OCI-LY3 (cell line): ENCODE measurements around the gene PFN4.
A peak's percentile ranks its signal among the peaks of the same experiment; 100 is the strongest.

Source experiments
- H2AFZ ChIP-seq: fragments of 200-600, 300-600 bp; shearing (Covaris generic); 2 replicates; pipeline ENCODE4 v1.6.0; 2014; ENCODE audit warnings: antibody characterized with exemption, low read depth, low read length
- H3K27ac ChIP-seq: fragments of 200-600, 300-600 bp; sonication (generic); 2 replicates; pipeline ENCODE4 v1.5.1; 2014; ENCODE audit warnings: mild to moderate bottlenecking, low read length, moderate library complexity, mixed read lengths
- H3K27me3 ChIP-seq: fragments of 200-600, 300-600 bp; sonication (generic); 2 replicates; pipeline ENCODE4 v1.6.1; 2014; ENCODE audit warnings: low read depth, low read length, mixed read lengths
- H3K36me3 ChIP-seq: fragments of 200-600, 300-600 bp; sonication (generic); replicated peaks from 2 replicates; pipeline ENCODE3; 2014; ENCODE audit warnings: low read depth, low read length, mixed read lengths
- H3K4me1 ChIP-seq: fragments of 300-600, 200-600 bp; sonication (generic); 2 replicates; pipeline ENCODE4 v1.6.1; 2014; ENCODE audit warnings: low read length, mixed read lengths
- H3K4me2 ChIP-seq: fragments of 200-600, 300-600 bp; sonication (generic); 2 replicates; pipeline ENCODE4 v1.6.1; 2014; ENCODE audit warnings: low read length, mixed read lengths
- H3K4me3 ChIP-seq: fragments of 300-600, 200-600 bp; sonication (generic); 2 replicates; pipeline ENCODE4 v1.5.1; 2014; ENCODE audit warnings: antibody characterized with exemption, mild to moderate bottlenecking, low read length, moderate library complexity
- H3K79me2 ChIP-seq: fragments of 300-600, 200-600 bp; shearing (Covaris generic); 2 replicates; pipeline ENCODE4 v1.6.1; 2014; ENCODE audit warnings: mild to moderate bottlenecking, low read length, mixed read lengths
- H3K9ac ChIP-seq: fragments of 300-600, 200-600 bp; shearing (Covaris generic); 2 replicates; pipeline ENCODE4 v1.6.0; 2014; ENCODE audit warnings: mild to moderate bottlenecking, low read length, moderate library complexity
- H3K9me3 ChIP-seq: fragments of 200-600, 300-600 bp; shearing (Covaris generic); 2 replicates; pipeline ENCODE4 v1.6.1; 2014; ENCODE audit warnings: low read length, mixed read lengths; ENCODE audit not compliant: insufficient read depth
- H4K20me1 ChIP-seq: fragments of 200-600, 300-600 bp; sonication (generic); 2 replicates; pipeline ENCODE4 v1.6.1; 2016; ENCODE audit warnings: low read length, mixed read lengths; ENCODE audit not compliant: insufficient read depth
- EZH2phosphoT487 ChIP-seq: fragments of 200-600 bp; shearing (Covaris generic); IDR thresholded peaks from 2 replicates; pipeline ENCODE4 v1.6.1; 2018; ENCODE audit warnings: antibody characterized with exemption, mixed run types, low read depth
- TF ChIP-seq, protein P1 (sequence below): fragments of 200-600, 300-600 bp; sonication (generic); IDR thresholded peaks from 2 replicates; pipeline ENCODE4 v1.5.1; 2014; ENCODE audit warnings: antibody characterized with exemption, low read length, low read depth

Gene PFN4

DNA sequence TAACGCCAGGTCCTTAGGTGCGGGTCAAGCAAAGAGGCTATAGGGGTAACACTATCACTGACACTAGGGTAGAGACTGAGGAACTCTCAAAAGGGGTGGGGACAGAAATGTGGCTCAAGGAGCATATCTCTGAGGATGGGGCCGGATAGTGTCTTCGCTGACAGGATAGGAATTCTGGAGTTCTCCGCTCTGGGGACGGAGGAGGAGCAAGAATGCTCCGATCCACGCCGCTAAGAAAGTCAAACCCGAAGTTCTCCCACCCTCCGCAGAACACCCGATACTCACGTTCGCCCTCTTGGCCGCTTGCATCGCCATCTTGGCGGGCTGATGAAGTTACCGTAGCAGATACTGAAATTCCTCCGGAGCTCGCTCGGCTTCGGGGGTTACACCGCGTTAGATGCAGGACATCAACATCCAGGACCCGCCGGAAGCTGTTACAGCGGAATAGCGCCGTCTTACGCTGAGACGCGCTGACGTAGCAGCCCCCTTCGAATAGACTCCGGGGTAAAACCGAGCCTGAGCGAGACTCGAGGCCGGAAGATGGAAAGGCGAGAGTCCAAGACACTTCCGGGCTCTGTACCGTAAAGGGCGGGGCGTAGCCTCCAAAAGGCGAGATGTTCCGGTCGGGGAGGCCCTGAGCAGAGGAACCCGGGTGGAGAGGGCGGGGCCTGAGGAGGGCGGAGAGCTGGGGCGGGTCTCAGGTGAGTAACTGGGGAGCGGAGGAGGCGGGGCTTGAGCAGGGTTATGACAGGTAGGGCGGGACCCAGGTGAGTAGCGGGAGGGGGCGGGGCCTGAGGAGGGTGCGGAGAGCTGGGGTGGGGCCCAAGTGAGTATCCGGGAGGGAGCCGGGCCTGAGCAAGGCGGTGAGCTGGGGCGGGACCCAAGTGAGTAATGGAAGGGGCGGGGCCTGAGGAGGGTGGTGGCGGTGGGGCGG is 47.0 kb downstream of the PFN4 start, which contains the start of gene SF3B6:
Gene SF3B6, minus strand, starts transcription at position 412 of the 934 bp plus-strand sequence. Its CDS starts 97 bp downstream, at position 315.
- TF ChIP-seq, protein P1, sequence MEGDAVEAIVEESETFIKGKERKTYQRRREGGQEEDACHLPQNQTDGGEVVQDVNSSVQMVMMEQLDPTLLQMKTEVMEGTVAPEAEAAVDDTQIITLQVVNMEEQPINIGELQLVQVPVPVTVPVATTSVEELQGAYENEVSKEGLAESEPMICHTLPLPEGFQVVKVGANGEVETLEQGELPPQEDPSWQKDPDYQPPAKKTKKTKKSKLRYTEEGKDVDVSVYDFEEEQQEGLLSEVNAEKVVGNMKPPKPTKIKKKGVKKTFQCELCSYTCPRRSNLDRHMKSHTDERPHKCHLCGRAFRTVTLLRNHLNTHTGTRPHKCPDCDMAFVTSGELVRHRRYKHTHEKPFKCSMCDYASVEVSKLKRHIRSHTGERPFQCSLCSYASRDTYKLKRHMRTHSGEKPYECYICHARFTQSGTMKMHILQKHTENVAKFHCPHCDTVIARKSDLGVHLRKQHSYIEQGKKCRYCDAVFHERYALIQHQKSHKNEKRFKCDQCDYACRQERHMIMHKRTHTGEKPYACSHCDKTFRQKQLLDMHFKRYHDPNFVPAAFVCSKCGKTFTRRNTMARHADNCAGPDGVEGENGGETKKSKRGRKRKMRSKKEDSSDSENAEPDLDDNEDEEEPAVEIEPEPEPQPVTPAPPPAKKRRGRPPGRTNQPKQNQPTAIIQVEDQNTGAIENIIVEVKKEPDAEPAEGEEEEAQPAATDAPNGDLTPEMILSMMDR, result no peak
- TF ChIP-seq EZH2phosphoT487, result no peak
- Histone ChIP-seq H3K27me3 (no peaks in the 10 kb centered on the region), H3K4me1 (peaks cover 11% of the 10 kb centered on the region), H3K9ac (peak within 1 kb of the TSS; percentile 73), H3K9me3 (no peaks in the 10 kb centered on the region), H3K27ac (peak within 1 kb of the TSS; percentile 45), H3K36me3 (peaks cover 11% of the 10 kb centered on the region), H3K4me3 (peak within 1 kb of the TSS; percentile 83), H3K79me2 (peaks cover 19% of the 10 kb centered on the region), H3K4me2 (peak within 1 kb of the TSS; percentile 82), H4K20me1 (no peaks in the 10 kb centered on the region), H2AFZ (peak within 1 kb of the TSS; percentile 69)

DNA sequence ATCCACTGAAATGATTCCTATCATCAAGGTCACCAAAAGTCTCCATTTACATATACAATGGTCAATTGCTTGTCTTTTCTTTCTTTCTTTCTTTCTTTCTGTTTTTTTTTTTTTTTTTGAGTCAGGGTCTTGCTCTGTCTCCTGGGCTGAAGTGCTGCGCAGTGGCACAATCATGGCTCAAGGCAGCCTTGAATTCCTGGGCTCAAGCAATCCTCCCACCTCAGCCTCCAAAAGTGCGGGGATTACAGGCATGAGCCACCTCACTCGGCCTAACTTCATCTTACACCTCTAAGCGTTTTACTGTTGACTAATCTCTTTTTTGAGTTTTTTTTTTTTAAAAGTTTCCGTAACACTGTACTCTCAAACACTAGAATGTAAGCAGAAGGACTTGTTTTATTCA is 47.9 kb downstream of the PFN4 start:
- TF ChIP-seq EZH2phosphoT487, result no peak
- TF ChIP-seq, protein P1, result no peak
- H3K9ac ChIP-seq, result peak overlapping the region; percentile 73
- peaks cover 14% of the 10 kb centered on the region for H3K36me3 ChIP-seq
- peaks cover 11% of the 10 kb centered on the region for H3K4me1 ChIP-seq
- no peak overlapping the region for H2AFZ ChIP-seq
- H3K27me3 ChIP-seq, result no peaks in the 10 kb centered on the region
- no peaks in the 10 kb centered on the region for H3K9me3 ChIP-seq
- no peaks in the 10 kb centered on the region for H4K20me1 ChIP-seq
- no peak overlapping the region for H3K27ac ChIP-seq
- H3K79me2 ChIP-seq, result peaks cover 19% of the 10 kb centered on the region
- peak overlapping the region; percentile 82 for H3K4me2 ChIP-seq
- H3K4me3 ChIP-seq, result peak overlapping the region; percentile 83

DNA sequence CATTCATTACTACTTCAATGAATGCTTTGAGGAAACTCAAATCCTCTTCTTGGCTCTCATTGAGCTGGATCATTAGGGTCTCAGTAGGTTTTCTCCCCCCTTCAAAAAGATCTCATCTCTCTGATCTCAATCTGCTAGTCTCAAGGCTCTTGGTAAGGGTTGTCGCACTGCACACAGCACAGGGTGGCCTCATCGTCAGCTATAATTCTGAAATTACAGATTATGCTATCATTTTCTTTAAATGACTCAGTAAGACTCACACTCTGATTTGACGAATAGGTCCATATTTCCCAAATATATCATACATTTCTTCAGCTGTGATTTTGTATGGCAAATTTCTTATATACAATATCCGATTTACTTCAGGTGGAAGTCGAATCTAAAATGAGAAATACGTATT is 49.3 kb downstream of the PFN4 start:
- H3K4me3 ChIP-seq, result no peak overlapping the region
- no peak overlapping the region for H3K9ac ChIP-seq
- peaks cover 21% of the 10 kb centered on the region for H3K79me2 ChIP-seq
- H3K4me2 ChIP-seq, result no peak overlapping the region
- no peaks in the 10 kb centered on the region for H3K27me3 ChIP-seq
- TF ChIP-seq, protein P1, result no peak
- H3K4me1 ChIP-seq, result peaks cover 11% of the 10 kb centered on the region
- H3K9me3 ChIP-seq, result no peaks in the 10 kb centered on the region
- H3K36me3 ChIP-seq, result peaks cover 18% of the 10 kb centered on the region
- no peaks in the 10 kb centered on the region for H4K20me1 ChIP-seq
- no peak overlapping the region for H2AFZ ChIP-seq
- H3K27ac ChIP-seq, result no peak overlapping the region

DNA sequence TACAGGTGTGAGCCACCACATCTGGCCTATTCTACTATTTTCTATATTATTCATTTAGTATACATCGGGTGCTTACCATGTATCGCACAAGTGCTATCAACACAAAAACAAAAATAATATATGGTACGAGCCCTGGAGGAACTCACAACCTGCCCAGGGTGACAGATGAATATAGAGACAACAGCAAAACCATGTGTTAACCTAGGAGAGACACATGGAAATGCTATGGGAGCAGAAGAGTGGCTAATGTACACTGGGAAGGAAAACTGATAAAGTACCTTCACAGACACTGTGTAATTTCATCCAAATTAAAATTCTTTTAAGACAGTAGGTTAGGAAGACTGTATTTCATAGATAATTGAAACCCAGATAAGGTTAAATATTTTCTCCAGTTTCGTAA is 50.9 kb downstream of the PFN4 start:
- peaks cover 26% of the 10 kb centered on the region for H3K36me3 ChIP-seq
- H2AFZ ChIP-seq, result no peak overlapping the region
- H3K9me3 ChIP-seq, result no peaks in the 10 kb centered on the region
- peaks cover 21% of the 10 kb centered on the region for H3K79me2 ChIP-seq
- no peaks in the 10 kb centered on the region for H3K27me3 ChIP-seq
- H3K27ac ChIP-seq, result no peak overlapping the region
- H3K9ac ChIP-seq, result no peak overlapping the region
- TF ChIP-seq, protein P1, result no peak
- TF ChIP-seq EZH2phosphoT487, result no peak
- H3K4me3 ChIP-seq, result no peak overlapping the region
- H3K4me2 ChIP-seq, result no peak overlapping the region
- H4K20me1 ChIP-seq, result no peaks in the 10 kb centered on the region
- H3K4me1 ChIP-seq, result peaks cover 6% of the 10 kb centered on the region
